HG02763 (cell line): ENCODE measurements around the gene ARFGAP3.

Experiments
- ATAC-seq: cut with Tn5 transposase; IDR thresholded peaks from one replicate; pipeline ENCODE4 v1.9.1; 2021; ENCODE audit warnings: mild to moderate bottlenecking, moderate library complexity; ENCODE audit not compliant: unreplicated experiment

ARFGAP3 gene

GRCh38 chr22:42825796-42826195 is 31.3 kb downstream of the ARFGAP3 start:
- ATAC-seq, result no peak

DNA sequence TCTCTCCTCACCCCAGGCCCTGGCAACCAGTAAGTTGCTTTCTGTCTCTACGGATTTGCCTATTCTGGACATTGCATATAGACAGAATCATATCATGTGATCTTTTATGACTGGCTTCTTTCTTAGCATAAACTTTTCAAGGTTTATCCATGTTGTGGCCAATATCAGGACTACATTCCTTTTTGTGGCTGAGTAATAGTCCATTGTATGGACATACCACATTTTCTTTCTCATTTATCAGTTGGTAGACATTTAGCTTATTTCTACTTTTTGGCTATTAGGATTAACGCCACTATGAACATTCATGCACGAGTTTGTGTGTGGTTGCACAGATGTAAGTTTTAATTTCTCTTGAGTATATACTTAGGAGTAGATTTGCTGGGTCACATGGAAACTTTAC is 35.7 kb downstream of the ARFGAP3 start:
- no peak for ATAC-seq

GRCh38 chr22:42820045-42820763 is 36.9 kb downstream of the ARFGAP3 start:
- ATAC-seq, result no peak

DNA sequence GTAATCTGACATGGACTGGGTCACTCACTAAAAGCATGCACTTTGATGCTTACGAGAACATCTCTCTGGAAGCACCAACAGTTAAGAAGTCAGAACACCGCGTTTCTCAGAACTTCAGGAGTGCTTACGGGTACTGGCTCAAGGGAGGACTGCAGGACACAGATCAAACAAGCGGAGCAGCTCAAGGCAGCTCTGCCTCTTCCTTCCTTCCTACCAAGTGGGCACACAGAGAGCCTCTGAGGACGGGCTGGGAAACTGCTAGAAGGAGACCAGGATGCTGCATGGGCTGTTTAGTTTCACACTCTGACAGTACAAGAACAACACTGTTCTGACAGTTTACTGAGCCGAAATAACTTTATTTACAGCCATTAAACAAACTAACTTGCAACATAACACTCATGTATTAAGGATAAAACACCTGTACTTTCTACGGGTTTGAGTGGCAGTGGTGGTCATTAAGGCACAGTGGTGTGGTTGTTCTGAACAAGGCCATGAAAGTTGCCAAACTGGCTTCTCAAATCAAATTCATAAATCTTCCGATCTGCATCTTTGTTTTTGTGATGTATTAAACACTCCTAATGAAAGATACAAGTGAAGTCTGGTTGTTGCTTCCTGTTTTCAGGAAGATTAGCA is 37.5 kb downstream of the ARFGAP3 start:
- ATAC-seq, result no peak

- no peak for ATAC-seq
These were observed 39.5 kb downstream of the ARFGAP3 start for GRCh38 chr22:42817556-42817955.

- no peak for ATAC-seq
These were observed 40.7 kb downstream of the ARFGAP3 start for GRCh38 chr22:42816336-42816735.

GRCh38 chr22:42814616-42815015 is 42.5 kb downstream of the ARFGAP3 start:
- no peak for ATAC-seq

- no peak for ATAC-seq
These were observed 42.9 kb downstream of the ARFGAP3 start for GRCh38 chr22:42814215-42814614.

DNA sequence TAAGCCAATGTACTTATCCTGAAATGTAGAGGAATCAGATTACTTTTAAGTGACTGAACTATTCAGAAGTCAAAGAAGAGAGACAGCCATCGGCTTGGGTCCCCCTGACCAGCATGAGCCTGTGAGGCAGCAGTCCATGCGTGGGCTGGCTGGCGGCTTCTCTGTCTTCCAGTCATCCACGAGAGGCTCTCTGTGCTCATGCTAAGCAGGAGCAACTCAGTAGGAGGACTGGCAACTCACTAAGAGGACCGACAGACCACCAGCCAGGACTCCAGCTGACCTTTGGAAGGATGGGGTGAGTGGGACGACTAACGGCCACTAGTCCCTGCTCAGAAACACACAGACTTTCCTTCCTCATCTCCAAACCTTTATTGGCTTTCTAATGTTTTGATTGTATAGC is 43.6 kb downstream of the ARFGAP3 start:
- ATAC-seq, result no peak

GRCh38 chr22:42811459-42811858 is 45.6 kb downstream of the ARFGAP3 start:
- no peak for ATAC-seq

GRCh38 chr22:42808521-42808920 is 48.6 kb downstream of the ARFGAP3 start:
- no peak for ATAC-seq

DNA sequence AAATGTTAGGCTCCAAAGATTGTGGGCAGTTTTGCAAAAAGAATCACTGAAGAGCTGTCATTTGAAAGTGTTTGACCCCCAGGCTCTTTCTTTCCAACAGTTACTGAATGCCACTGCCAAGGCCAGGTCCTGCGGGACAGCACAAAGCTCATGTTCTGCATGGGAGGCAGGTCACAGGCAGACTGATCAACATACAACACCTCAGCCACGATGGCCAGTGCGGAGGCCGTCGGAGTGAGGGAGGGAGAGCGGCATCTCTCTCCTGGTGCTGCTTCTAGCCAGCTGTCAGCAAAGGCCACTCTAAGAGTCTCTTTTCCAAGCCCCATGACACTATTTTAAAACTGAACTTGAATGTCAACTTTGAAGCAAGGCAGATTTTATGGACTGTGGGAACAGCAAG is 49.9 kb downstream of the ARFGAP3 start:
- ATAC-seq, result no peak

GRCh38 chr22:42805998-42806830 is 50.9 kb downstream of the ARFGAP3 start:
- ATAC-seq, result no peak

- no peak for ATAC-seq
These were observed 51.8 kb downstream of the ARFGAP3 start for GRCh38 chr22:42805016-42805997.

DNA sequence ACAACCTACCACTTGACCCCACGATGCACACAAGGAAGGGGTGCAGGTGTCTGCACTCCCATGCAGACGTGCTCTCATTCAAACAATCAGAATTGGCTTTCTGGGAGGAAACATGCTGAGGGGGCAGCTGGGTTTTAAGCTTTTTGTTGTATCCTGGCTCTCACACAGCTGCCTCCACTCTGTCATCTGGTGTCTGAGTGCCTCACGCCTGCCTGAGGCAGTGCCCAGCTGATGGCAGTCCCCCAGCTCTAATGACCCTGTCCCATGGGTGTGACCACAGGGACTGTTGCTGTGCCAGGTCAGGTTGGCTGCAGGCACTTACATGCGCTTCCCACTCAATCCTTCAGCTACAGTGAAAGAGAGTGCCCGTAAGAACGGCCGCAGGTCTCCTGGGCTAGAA is 53.7 kb downstream of the ARFGAP3 start:
- ATAC-seq, result no peak

DNA sequence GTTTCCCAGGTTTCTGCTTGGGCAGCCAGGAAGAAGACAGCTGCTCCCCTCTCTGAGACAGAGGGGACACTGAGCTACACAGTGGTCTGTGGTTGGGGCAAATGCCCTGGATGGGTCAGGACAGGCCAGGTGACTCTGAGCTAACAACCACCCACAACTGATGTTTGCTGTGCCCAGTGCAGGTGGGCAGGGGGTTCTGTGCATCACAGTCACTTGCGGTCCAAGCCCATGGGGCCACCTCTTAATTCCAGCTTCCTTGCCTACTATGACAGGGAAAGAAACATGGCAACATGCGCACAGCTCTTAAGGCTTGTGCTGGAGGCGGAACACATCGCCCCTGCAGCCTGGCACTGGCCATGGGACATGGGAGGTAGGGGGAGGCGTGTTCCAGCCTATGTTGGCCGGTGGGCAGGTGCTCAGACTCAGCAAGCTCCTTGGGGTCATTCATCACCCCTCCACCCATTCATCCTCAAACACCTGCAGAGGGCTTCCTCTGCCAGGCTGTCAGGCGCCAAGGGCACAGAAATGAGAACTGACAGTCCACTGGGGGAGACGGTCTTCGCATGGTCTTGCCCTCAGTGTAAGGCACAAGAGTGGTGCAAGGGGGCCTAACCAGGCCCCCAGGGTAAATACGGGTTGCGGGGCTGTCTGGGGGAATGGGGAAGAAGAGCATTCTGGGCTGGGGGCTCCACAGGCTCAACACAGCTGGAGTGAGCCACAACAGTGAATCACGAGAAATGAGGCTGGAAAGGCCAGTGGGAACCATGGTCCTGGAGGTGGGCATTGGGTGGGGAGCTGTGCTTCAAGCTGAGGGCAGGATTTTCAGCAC is 55.6 kb downstream of the ARFGAP3 start:
- no peak for ATAC-seq

- ATAC-seq, result no peak
These were observed 56.4 kb downstream of the ARFGAP3 start for GRCh38 chr22:42800451-42801251.

- no peak for ATAC-seq
These were observed 57.3 kb downstream of the ARFGAP3 start for GRCh38 chr22:42799461-42800405.
